Measurements from ENCODE around the gene NT5C.

DNA sequence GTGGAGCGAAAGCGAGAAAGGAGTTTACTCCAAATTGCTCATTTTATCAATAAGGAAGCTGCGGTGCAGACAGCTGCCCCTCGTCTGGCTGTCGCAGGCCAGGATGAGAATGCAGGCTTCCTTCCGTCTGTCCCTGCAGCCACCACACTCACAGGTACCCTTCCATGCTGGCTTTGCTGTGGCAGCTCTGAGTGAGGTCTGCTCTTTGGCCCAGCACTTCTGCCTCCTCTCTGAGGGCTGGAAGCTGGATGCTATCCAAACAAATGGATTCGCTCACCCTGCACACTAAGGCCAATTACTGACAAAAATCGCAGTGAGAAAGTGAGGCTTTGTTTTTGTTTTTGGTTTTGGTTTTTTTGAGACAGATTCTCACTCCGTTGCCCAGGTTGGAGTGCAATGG, 14.8 kb downstream of the NT5C start:
- no peak for TF ChIP-seq POLR2AphosphoS5 (IDR thresholded peaks at IDR 0.05)
- no peak for TF ChIP-seq POLR2A (IDR thresholded peaks at IDR 0.05)
- TF ChIP-seq, protein P1, sequence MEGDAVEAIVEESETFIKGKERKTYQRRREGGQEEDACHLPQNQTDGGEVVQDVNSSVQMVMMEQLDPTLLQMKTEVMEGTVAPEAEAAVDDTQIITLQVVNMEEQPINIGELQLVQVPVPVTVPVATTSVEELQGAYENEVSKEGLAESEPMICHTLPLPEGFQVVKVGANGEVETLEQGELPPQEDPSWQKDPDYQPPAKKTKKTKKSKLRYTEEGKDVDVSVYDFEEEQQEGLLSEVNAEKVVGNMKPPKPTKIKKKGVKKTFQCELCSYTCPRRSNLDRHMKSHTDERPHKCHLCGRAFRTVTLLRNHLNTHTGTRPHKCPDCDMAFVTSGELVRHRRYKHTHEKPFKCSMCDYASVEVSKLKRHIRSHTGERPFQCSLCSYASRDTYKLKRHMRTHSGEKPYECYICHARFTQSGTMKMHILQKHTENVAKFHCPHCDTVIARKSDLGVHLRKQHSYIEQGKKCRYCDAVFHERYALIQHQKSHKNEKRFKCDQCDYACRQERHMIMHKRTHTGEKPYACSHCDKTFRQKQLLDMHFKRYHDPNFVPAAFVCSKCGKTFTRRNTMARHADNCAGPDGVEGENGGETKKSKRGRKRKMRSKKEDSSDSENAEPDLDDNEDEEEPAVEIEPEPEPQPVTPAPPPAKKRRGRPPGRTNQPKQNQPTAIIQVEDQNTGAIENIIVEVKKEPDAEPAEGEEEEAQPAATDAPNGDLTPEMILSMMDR (IDR thresholded peaks at IDR 0.05) = no peak
